DND-41 (cell line): ENCODE results near the gene AVPI1.

ENCODE experiments used
- ATAC-seq: fragments of 200-7000 bp; cut with Tn5 transposase; 3 replicates; pipeline ENCODE4 v1.9.1; 2021; ENCODE audit warnings: low read depth; ENCODE audit not compliant: insufficient read depth
- DNase-seq: peaks from one replicate; pipeline ENCODE4 v3.0.0-alpha.2; 2020
- H2AFZ ChIP-seq: 2 replicates; pipeline ENCODE4 v1.6.0; 2012; ENCODE audit warnings: low read depth, low read length
- H3K27ac ChIP-seq: 2 replicates; pipeline ENCODE4 v1.5.1; 2012; ENCODE audit warnings: low read length, inconsistent platforms
- H3K27me3 ChIP-seq: fragments of 200-600 bp; sonication (generic); 2 replicates; pipeline ENCODE4 v1.6.0; 2012; ENCODE audit warnings: low read length, mild to moderate bottlenecking, inconsistent platforms; ENCODE audit not compliant: insufficient read depth, poor library complexity
- H3K36me3 ChIP-seq: 2 replicates; pipeline ENCODE4 v1.5.1; 2012; ENCODE audit warnings: low read length, inconsistent platforms; ENCODE audit not compliant: insufficient read depth
- H3K4me1 ChIP-seq: 2 replicates; pipeline ENCODE4 v1.5.1; 2012; ENCODE audit warnings: mild to moderate bottlenecking, low read length; ENCODE audit not compliant: insufficient read depth
- H3K4me2 ChIP-seq: 2 replicates; pipeline ENCODE4 v1.6.0; 2012; ENCODE audit warnings: mild to moderate bottlenecking, moderate library complexity, low read length, inconsistent platforms; ENCODE audit not compliant: insufficient read depth
- H3K4me3 ChIP-seq, 2 experiments: fragments of 200-600 bp in 1 of 2; shearing (Covaris generic) in 1 of 2; 2 replicates each; pipeline ENCODE4 v1.5.1; 2012 to 2016; ENCODE audit warnings: inconsistent platforms in 2 of 2, low read length in 2 of 2, mild to moderate bottlenecking in 2 of 2, low read depth in 1 of 2, moderate library complexity in 1 of 2
- H3K79me2 ChIP-seq: 2 replicates; pipeline ENCODE4 v1.6.0; 2012; ENCODE audit warnings: low read length, inconsistent platforms; ENCODE audit not compliant: insufficient read depth
- H3K9ac ChIP-seq: 2 replicates; pipeline ENCODE4 v1.6.0; 2012; ENCODE audit warnings: low read depth, mild to moderate bottlenecking, inconsistent platforms, low read length, moderate library complexity
- H3K9me3 ChIP-seq: 2 replicates; pipeline ENCODE4 v1.5.1; 2012; ENCODE audit warnings: low read length, moderate library complexity, mild to moderate bottlenecking, inconsistent platforms; ENCODE audit not compliant: insufficient read depth, severe bottlenecking
- H4K20me1 ChIP-seq: 2 replicates; pipeline ENCODE4 v1.6.0; 2012; ENCODE audit warnings: low read length; ENCODE audit not compliant: insufficient read depth
- CTCF ChIP-seq: IDR thresholded peaks from 2 replicates; pipeline ENCODE4 v1.5.1; 2012; ENCODE audit warnings: borderline replicate concordance, low read length, moderate library complexity, mild to moderate bottlenecking; ENCODE audit not compliant: poor library complexity, severe bottlenecking; ENCODE audit errors: extremely low read depth
- EZH2 ChIP-seq: IDR thresholded peaks from 3 replicates; pipeline ENCODE4 v1.6.1; 2012; ENCODE audit warnings: borderline replicate concordance, low read depth, mild to moderate bottlenecking, moderate library complexity, low read length, inconsistent platforms; ENCODE audit not compliant: severe bottlenecking

Gene AVPI1

GRCh38 chr10:97711640-97712572 lies 24.9 kb upstream of the AVPI1 start:
- Histone ChIP-seq H3K4me3 (no peak overlapping the region), H3K36me3 (0 out of 2 replicates have a peak, but pooled peaks cover 7% of the 10 kb centered on the region), H3K27ac (no peak overlapping the region), H3K4me2 (no peak overlapping the region), H3K4me1 (peaks cover 35% of the 10 kb centered on the region), H3K9me3 (no peaks in the 10 kb centered on the region), H2AFZ (no peak overlapping the region), H3K27me3 (no peaks in the 10 kb centered on the region), H4K20me1 (peaks cover 7% of the 10 kb centered on the region), H3K79me2 (peaks cover 13% of the 10 kb centered on the region; the same call in 1 of the 2 replicates), H3K9ac (no peak overlapping the region)
- TF ChIP-seq CTCF (no peak), EZH2 (no peak)
- no peak for ATAC-seq
- no peak for DNase-seq

DNA sequence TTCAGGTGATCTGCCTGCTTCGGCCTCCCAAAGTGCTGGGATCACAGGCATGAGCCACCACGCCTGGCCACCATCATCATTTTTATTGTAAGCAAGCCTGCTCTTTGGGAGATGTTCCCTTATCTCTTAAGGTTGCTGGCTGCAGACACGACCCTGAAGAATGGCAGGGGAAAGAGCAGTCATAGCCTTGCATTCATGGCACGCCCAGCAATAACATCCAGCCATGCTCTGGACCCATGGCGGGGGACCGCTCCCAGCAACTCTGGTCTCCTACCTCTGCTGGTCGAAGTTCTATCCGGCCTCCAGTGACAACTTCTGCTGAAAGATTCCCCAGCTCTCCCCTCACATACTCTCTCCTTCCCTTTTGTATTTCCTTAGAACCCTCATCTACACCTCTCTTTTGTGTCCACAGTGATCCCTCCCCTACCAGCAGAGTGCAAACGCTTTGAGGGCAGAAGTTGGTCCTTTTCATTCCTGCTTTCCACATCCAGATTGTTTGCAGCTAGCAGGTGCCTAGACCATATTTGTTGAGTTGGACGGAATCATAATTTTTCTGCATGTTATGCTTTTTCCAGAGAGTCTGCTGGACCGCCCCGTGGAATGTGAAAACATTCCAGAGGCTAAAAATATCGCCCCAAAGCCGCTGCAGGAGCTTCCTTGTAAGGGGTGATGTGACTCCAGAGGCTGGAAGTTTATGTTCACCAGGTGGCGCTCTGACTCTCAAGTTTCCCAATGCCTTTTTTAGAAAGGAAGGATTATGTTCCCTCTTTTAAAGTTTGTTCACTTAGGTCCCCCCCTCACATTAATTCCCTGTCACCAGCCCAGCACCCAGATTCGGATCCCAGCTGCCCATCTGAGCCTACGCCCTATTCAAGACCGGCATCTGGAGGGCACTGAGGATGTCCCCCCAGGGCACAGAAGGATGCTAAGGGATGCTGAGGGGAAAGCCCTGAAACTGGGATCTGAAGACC lies 22.2 kb upstream of the AVPI1 start:
- ATAC-seq (no peak), DNase-seq (peak; percentile 57)
- Histone ChIP-seq H3K9me3 (no peaks in the 10 kb centered on the region), H3K4me2 (no peak overlapping the region), H3K9ac (no peak overlapping the region), H3K4me1 (peaks cover 12% of the 10 kb centered on the region), H3K79me2 (peaks cover 4% of the 10 kb centered on the region; the same call in 1 of the 2 replicates), H2AFZ (peak overlapping the region; percentile 43; the same call in 1 of the 2 replicates), H3K4me3 (no peak overlapping the region), H3K36me3 (no peaks in the 10 kb centered on the region), H4K20me1 (no peaks in the 10 kb centered on the region), H3K27ac (no peak overlapping the region), H3K27me3 (no peaks in the 10 kb centered on the region)
- TF ChIP-seq EZH2 = no peak
- peak; percentile 82 for TF ChIP-seq CTCF

DNA sequence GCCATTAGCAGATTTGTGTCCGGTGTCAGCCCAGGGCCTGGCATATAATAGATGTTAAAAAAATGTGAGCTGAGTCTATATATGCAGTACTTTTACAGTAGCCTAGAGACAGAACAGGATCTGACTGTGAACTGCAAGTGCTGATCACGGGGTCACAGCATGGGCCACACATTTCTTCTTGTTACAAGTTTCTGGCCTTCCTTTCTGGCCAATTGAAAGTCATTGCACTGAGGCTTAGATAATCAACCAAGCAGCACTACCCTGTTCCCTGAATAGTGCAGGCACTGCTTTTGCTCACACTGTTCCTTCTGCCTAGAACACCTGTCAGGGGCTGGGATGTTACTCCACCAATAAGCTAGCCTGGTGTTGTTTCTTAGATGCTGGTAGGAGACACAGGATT lies 21.1 kb upstream of the AVPI1 start:
- no peaks in the 10 kb centered on the region for H3K79me2 ChIP-seq
- H3K4me2 ChIP-seq = no peak overlapping the region
- H3K27ac ChIP-seq = no peak overlapping the region
- H3K36me3 ChIP-seq = no peaks in the 10 kb centered on the region
- DNase-seq (no peak), ATAC-seq (no peak)
- no peak overlapping the region for H2AFZ ChIP-seq
- no peak overlapping the region for H3K4me3 ChIP-seq
- H3K9me3 ChIP-seq = no peaks in the 10 kb centered on the region
- TF ChIP-seq EZH2 (no peak), CTCF (no peak)
- H3K9ac ChIP-seq = no peak overlapping the region
- peaks cover 4% of the 10 kb centered on the region for H3K4me1 ChIP-seq
- H3K27me3 ChIP-seq = no peaks in the 10 kb centered on the region
- no peaks in the 10 kb centered on the region for H4K20me1 ChIP-seq
